Astrocyte of the spinal cord (primary cell): ENCODE results near the gene RBM6.

Source experiments
- DNase-seq: peaks from one replicate; pipeline ENCODE4 v3.0.0; 2011; ENCODE audit warnings: low read depth, low spot score
- H3K4me3 ChIP-seq: 2 replicates; pipeline ENCODE4 v1.5.1; 2011; ENCODE audit warnings: low read depth, mild to moderate bottlenecking, low read length, moderate library complexity
- in situ Hi-C: cut with HindIII; loops from 2 replicates; pipeline ENCODE4 v1.10.0; 2017; ENCODE audit warnings: low sequenced_read_pairs
- TF ChIP-seq, protein P1 (sequence below): IDR thresholded peaks from 2 replicates; pipeline ENCODE4 v1.5.1; 2012; ENCODE audit warnings: low read depth, mild to moderate bottlenecking, low read length, inconsistent platforms

Gene RBM6

DNA sequence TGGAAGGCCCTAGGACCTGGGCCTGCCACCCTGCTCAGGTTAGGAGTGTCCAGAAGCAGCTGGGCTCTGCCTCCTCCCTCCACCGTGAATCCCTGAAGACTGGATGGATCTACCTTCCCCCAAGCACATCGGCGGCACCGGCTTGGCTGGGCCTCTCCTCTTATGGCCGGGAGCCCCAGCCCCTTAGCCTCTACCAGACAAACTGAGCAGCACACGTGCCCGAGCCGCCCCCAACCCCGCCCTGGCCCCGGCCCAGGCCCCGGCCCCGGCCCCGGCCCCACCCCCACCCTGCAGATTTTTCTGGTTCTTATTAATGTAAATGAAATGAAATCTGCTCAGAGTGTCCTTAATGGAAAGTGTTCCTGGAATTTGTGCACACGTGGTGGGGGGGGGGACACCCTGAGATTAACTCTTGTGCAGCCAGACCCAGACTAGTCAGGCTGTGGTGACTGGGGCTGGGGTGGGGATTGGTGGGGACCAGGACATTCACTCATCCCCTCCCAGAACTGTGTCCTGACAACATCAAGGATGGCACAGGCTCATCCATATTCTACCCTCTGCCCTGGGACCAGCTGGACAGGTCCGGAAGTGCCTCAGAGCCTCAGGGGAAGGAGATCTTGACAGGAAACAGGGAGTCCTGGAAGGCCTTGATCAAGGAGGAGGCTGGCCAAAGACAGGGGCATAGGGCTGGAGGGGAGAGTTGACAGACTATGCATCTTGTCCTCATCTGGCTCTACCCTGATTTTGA is 184.3 kb downstream of the RBM6 start:
- TF ChIP-seq, protein P1, sequence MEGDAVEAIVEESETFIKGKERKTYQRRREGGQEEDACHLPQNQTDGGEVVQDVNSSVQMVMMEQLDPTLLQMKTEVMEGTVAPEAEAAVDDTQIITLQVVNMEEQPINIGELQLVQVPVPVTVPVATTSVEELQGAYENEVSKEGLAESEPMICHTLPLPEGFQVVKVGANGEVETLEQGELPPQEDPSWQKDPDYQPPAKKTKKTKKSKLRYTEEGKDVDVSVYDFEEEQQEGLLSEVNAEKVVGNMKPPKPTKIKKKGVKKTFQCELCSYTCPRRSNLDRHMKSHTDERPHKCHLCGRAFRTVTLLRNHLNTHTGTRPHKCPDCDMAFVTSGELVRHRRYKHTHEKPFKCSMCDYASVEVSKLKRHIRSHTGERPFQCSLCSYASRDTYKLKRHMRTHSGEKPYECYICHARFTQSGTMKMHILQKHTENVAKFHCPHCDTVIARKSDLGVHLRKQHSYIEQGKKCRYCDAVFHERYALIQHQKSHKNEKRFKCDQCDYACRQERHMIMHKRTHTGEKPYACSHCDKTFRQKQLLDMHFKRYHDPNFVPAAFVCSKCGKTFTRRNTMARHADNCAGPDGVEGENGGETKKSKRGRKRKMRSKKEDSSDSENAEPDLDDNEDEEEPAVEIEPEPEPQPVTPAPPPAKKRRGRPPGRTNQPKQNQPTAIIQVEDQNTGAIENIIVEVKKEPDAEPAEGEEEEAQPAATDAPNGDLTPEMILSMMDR, result no peak
- in situ Hi-C loops, result no loop called here
- H3K4me3 ChIP-seq, result no peak overlapping the region
- no peak for DNase-seq

GRCh38 chr3:50124800-50125178 is 184.8 kb downstream of the RBM6 start:
- no peak overlapping the region for H3K4me3 ChIP-seq
- DNase-seq, result no peak
- in situ Hi-C loops, result no loop called here
- TF ChIP-seq, protein P1, result no peak

- in situ Hi-C loops, result no loop called here
- no peak for DNase-seq
- TF ChIP-seq, protein P1, result no peak
- no peak overlapping the region for H3K4me3 ChIP-seq
Observed at GRCh38 chr3:50125541-50126286, 185.8 kb downstream of the RBM6 start.

- in situ Hi-C loops, result no loop called here
- TF ChIP-seq, protein P1, result no peak
- no peak overlapping the region for H3K4me3 ChIP-seq
- no peak for DNase-seq
Observed at GRCh38 chr3:50126287-50127211, 186.6 kb downstream of the RBM6 start.
